WERI-Rb-1 (cell line): Measurements from ENCODE around the gene MICAL3.
A peak's percentile ranks its signal among the peaks of the same experiment; 100 is the strongest.
"Not testable (repeated sequence)": the region's sequence is repeated elsewhere in the genome, so short reads cannot be mapped to it uniquely, and the experiment has no call there.

Experiments
- DNase-seq: peaks from one replicate; pipeline ENCODE4 v3.0.0-alpha.2; 2020
- H3K27ac ChIP-seq: fragments of 250-450 bp; sonication (Bioruptor Pico); 2 replicates; pipeline ENCODE4 v1.5.1; 2020; ENCODE audit warnings: mild to moderate bottlenecking, moderate library complexity
- H3K27me3 ChIP-seq: fragments of 250-450 bp; sonication (Bioruptor Pico); 2 replicates; pipeline ENCODE4 v1.5.1; 2021; ENCODE audit warnings: mild to moderate bottlenecking, low read depth, moderate library complexity; ENCODE audit not compliant: insufficient read depth, severe bottlenecking
- H3K36me3 ChIP-seq: fragments of 250-450 bp; sonication (Bioruptor Pico); 2 replicates; pipeline ENCODE4 v1.5.1; 2020; ENCODE audit warnings: mild to moderate bottlenecking, moderate library complexity
- H3K4me3 ChIP-seq: 2 replicates; pipeline ENCODE4 v1.5.1; 2011; ENCODE audit warnings: low read depth, mild to moderate bottlenecking, control low read depth, low read length
- H3K9me3 ChIP-seq: fragments of 250-450 bp; sonication (Bioruptor Pico); 2 replicates; pipeline ENCODE4 v1.5.1; 2021; ENCODE audit warnings: mild to moderate bottlenecking, moderate library complexity; ENCODE audit not compliant: severe bottlenecking
- TF ChIP-seq, protein P1 (sequence below): IDR thresholded peaks from 2 replicates; pipeline ENCODE4 v1.5.1; 2011; ENCODE audit warnings: low read depth, mild to moderate bottlenecking, control low read depth, inconsistent platforms, low read length

The MICAL3 gene

GRCh38 chr22:18029686-18030267 is 5.4 kb upstream of the MICAL3 start:
- H3K27ac ChIP-seq = no peak overlapping the region
- no peaks in the 10 kb centered on the region for H3K36me3 ChIP-seq
- no peak for DNase-seq
- TF ChIP-seq, protein P1, sequence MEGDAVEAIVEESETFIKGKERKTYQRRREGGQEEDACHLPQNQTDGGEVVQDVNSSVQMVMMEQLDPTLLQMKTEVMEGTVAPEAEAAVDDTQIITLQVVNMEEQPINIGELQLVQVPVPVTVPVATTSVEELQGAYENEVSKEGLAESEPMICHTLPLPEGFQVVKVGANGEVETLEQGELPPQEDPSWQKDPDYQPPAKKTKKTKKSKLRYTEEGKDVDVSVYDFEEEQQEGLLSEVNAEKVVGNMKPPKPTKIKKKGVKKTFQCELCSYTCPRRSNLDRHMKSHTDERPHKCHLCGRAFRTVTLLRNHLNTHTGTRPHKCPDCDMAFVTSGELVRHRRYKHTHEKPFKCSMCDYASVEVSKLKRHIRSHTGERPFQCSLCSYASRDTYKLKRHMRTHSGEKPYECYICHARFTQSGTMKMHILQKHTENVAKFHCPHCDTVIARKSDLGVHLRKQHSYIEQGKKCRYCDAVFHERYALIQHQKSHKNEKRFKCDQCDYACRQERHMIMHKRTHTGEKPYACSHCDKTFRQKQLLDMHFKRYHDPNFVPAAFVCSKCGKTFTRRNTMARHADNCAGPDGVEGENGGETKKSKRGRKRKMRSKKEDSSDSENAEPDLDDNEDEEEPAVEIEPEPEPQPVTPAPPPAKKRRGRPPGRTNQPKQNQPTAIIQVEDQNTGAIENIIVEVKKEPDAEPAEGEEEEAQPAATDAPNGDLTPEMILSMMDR = no peak
- H3K4me3 ChIP-seq = no peak overlapping the region
- H3K9me3 ChIP-seq = no peaks in the 10 kb centered on the region
- H3K27me3 ChIP-seq = no peaks in the 10 kb centered on the region

DNA sequence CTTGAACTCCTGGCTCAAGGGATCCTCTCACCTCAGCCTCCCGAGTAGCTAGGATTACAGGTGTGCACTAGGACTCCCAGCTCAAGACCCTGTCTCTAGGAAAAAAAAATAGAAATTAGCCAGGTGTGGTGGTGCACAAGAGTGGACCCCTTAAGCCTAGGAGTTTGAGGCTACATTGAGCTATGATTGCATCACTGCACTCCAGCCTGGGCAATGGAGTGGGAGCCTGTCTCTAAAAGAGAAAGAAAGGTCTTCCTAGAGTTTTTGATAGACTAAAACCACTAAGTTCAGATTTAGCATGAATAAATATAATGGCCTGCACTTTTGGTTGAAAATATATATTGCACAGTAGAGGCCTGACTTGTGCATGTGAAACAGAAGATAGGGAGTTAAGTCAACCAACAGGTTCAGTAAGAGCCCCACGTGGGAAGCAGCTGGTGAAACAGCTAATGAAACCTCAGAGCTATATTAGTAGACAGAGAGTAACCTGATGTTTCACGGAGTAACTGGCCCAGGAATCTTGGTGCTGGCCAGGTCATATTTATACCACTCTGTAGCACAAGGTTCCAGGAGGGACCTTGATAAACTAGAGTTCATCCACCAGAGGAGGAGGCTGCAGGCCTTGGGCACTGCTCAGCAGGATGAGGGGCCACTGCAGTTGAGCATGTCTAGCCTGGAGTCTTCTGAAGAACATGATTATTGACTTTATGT is 4.6 kb upstream of the MICAL3 start:
- Histone ChIP-seq H3K4me3 (no peak overlapping the region), H3K36me3 (no peaks in the 10 kb centered on the region), H3K27ac (no peak overlapping the region), H3K27me3 (no peaks in the 10 kb centered on the region), H3K9me3 (no peaks in the 10 kb centered on the region)
- no peak for DNase-seq
- TF ChIP-seq, protein P1 = no peak

DNA sequence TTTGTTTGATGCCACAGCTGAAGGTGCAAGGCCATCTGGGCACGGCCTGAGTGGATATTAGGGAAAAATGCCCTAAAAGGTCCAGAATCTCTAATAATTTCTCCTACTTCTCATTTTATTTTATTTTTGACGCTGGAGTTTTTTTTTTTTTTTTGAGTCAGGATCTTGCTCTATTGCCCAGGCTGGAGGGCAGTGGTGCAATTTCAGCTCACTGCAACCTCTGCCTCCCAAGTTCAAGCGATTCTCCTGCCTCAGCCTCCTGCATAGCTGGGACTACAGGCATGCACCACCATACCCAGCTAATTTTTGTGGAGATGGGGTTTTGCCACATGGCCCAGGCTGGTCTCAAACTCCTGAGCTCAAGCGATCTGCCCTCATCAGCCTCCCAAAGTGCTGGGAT is 1.5 kb upstream of the MICAL3 start:
- not testable (repeated sequence) for H3K27me3 ChIP-seq, H3K36me3 ChIP-seq, H3K4me3 ChIP-seq, H3K9me3 ChIP-seq, DNase-seq, H3K27ac ChIP-seq

- Histone ChIP-seq H3K9me3 (no peaks in the 10 kb centered on the region), H3K27me3 (no peaks in the 10 kb centered on the region), H3K4me3 (peak overlapping the region; percentile 47), H3K27ac (no peak overlapping the region), H3K36me3 (no peaks in the 10 kb centered on the region)
- TF ChIP-seq, protein P1 = no peak
- peak; percentile 19 for DNase-seq
Measured at GRCh38 chr22:18024956-18025720, 777 bp upstream of the MICAL3 start.

- Histone ChIP-seq H3K4me3 (peak overlapping the region; percentile 47), H3K36me3 (no peaks in the 10 kb centered on the region), H3K27me3 (no peaks in the 10 kb centered on the region), H3K9me3 (no peaks in the 10 kb centered on the region), H3K27ac (peak overlapping the region; percentile 55)
- TF ChIP-seq, protein P1 = peak; percentile 20; the same call in 1 of the 2 replicates
- DNase-seq = peak; percentile 82
Measured at GRCh38 chr22:18023509-18024275, 669 bp downstream of the MICAL3 start.
